ENCODE measurements around the gene LUM.

Gene LUM

DNA sequence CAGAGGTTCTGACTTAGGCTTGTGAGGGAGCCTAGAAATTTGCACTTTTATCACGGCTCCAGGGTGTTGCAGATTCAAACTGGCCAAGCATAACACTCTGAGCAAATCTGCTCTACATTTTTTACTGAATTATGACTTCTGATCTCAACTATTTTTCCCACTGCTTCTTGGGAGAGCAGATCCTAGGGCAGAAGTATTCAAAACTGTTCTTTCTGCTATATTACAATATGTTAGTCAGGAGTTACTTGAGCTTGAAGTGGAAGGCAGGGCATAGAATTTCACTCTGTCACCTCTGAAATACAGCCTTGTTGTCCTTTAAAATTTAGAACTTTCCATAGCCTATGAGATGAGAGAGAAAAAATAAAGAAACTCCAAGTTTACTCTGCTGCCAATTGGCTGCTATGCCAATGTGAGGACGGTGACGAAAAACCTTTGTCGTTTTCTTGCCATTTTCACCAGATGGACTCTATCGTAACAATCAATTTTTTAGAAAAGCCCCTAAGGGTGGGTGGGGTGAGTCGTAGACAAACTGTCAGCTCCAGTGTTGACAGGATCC lies 37.1 kb downstream of the LUM start:
- DNase-seq (ENCODE audit: low read depth), result no peak

DNA sequence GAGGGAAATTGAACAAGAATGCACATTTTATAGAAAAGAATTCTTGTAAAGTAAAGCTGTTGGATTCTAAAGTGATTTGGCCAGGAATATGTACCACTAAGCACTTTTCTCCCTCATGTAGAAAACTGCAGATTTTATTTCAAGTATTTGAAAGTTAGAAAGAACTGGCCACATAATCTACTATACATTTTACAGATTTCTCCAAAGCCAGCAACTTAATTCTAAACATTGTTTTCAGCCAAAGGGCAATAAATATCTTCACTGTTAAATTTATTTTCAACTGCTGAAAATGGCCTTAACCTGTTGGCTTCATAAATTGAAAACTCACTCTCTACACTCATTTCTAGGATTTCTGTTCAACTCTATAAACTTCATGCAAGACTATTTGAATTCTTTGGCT lies 37.9 kb downstream of the LUM start:
- no peak for DNase-seq (ENCODE audit: low read depth)

DNA sequence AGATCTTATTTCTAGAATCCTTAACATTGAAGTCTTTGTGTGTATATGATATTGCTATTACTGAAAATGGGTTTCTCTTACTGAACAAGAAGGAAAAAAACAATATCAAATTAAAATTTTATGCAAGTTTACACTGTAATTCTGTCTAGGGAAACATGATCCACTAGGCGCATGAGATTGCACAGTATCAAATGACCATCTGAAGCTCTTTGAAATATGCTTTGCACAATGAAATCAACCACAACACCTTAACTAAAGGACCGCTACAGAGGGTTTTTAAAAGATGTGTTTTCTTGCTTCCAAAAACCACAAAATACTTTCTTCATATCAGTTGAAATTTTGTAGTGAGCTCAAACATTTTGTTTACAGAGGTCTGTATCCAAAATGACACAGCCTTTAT lies 38.4 kb downstream of the LUM start:
- no peak for DNase-seq (ENCODE audit: low read depth)

DNA sequence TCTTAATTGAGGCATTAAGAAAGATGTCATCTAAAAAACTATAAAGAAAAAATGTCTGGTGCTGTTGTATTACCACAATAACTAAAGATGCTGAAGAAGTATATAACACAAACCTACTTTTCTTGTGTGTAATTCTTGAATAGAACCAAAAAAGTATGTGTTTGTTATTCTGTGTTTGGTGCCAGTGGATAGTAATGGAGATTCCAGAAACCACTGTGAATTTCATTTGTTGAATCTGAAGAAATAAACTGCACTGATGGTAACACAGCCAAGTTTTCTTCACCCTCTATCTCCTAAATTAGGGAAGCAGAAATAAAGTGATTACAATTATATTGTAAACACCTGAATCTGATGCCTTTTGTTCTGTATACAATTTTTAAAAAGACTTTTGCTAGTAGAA lies 40.4 kb downstream of the LUM start:
- no peak for DNase-seq (ENCODE audit: low read depth)

DNA sequence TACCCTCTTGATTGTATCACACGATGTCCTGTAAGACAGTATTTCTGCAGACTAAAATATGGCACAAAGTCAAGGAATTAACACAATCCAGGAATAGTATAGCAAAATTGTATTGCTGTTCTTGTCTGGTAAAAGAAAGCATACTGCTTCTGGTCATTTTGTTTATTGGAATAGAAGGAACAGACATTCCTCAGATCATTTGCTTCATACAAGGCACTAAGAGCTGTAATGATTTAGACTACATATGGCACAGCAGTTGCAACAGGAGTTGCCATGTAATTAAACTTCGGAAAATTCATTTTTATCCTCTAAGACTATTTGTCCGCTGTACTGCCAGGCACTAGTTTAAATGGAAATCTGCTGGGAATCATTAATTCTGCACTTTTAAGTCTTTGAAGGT lies 45.9 kb downstream of the LUM start:
- no peak for DNase-seq (ENCODE audit: low read depth)

DNA sequence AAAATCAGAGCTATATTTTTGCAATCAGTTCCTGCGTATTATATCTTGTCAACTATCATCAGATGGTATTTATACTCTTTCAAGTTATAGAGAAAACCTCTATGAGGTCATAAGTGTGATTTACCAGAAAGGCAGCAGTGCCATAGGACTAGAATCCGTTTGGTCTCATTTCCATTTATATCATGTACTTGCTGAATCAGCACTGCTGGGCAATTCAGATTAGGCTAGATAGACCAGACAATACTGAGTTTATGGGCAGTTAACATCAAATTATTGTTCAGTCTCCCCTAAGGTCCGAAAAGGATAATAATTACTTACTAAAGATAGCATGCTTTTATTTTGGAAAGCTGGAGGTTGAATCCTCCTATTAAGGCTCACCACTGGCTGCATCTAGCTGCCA lies 46.7 kb downstream of the LUM start:
- DNase-seq (ENCODE audit: low read depth), result no peak

DNA sequence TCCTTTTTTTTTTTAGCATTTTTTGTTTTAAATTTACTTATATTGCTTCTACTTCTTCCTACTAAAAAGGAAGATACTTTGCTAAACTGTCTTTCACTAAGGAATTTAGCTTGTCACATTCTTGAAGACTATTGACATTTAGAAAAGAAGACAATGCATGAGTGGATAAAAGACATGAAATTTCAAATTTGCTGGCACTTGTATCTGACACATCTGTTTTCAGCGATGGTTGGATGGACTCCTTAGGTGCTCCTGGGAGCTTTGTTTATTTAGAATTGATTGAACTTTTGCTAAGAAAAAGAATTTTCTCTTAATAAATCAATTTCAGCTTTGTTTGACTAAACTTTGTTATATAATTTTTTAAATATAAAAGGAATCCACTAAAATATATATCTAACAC lies 50.2 kb downstream of the LUM start:
- DNase-seq (ENCODE audit: low read depth), result no peak

DNA sequence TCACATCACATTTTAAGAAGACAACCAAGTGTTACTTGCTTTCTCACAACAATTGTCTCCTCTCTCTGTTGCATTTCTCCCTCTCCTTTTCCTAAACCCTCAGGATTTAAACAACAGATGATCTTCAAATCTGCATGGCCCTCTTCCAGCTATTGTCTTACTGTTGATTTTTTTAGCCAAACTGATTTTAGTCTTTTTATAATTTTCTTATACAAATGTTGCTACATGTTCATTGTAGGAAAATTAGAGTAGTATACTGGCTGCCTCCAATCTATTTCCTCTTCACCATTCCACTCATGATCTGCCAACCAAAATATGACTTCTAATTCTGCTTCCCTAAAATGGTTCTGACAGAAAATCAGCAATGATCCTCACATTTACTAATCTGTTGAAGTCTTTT lies 52.1 kb downstream of the LUM start:
- DNase-seq (ENCODE audit: low read depth), result no peak

DNA sequence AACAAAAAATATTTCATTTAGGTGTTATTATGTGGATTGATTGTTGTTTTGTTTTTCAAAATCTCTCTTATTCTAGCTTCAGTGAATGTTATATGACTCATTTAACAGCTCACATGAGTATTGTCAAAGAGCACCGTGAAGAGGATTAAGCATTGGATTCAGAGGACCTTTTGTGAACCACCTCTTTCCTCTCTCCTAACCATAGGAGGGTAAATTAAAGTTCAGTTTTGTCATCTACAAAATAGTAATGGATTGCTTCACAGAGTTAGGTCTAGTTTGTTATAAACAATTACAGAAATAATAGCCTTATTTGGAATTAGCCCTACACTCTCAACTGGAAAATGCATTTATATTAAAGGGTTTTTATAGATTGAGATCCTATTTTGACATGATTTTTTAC lies 52.5 kb downstream of the LUM start:
- DNase-seq (ENCODE audit: low read depth), result no peak

DNA sequence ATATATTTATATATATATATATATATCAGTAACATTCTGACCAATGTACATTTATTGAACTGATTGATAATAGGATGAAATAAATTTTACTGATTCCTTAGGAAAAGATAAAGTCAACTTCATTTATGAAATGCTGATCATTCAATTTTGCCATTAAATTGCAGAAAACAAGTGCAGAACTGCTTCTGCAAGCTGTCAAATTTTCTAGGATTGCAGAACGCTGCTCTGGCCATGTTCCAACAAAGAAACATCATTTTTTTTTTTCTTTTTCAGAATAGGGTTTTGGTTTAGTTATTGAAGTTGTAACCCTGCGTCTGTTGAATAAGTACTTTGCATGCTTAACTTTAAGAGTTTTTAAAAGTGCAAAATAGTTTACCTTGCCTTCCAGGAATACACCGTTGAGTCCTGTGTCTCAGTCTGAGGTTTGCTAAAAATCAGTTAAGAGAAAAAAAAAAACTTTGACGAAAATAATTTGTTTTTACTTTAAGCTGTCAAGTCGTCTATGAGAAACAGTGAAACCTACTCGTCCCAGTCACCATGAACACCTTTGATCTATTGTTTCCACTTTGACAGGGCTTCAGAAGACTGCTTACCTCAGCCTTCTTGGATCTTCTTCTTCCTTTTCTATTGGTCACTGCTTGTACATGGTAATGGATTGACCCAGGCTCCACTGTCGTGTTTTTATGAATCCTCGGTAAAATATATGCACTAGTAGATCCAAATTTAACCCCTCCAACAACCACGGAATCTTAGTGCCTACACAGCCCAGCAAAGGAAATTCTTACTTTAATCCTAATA lies 53.7 kb downstream of the LUM start, which contains the start of gene KERA:
TSS of gene KERA (minus strand) at position 657 of the 798 bp plus-strand sequence. CDS start 1,743 bp downstream, outside the sequence.
- no peak for DNase-seq (ENCODE audit: low read depth)

DNA sequence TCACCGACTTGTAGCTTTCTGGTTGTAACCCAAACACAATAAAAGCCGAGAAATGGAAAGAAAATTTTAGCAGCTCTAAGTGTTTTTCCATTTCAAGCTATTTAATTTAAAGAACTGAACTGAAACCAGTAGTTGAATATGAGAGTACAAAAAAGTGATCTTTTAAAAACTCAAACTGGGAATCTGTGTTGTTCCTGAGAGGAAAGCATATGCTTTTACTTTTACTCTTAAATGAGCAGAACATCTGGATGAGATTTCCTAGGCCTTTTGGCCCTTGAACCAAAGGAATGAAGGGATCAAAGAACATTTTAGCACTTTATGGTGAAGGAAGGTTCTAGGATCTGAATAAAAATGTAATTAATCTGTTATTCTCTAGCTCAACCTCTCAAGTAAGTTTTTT lies 54.8 kb downstream of the LUM start:
- no peak for DNase-seq (ENCODE audit: low read depth)

DNA sequence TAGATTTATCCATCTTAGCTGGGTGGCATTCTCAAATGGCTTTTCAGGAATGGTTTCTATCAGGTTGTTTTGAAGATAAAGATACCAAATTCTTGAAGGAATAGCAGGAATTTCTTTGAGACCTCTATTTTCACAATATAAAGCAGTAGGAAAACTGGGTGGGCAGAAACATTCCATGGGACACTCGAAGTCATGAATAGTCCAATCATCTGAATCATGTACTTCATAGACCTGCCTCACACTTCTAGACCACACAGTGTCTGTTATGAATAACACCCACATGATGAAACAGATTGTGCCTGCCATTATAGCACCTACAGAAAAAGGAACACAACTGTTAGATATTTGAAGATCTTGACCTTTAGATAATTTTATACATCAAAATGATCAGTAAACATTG lies 55.3 kb downstream of the LUM start:
- no peak for DNase-seq (ENCODE audit: low read depth)

DNA sequence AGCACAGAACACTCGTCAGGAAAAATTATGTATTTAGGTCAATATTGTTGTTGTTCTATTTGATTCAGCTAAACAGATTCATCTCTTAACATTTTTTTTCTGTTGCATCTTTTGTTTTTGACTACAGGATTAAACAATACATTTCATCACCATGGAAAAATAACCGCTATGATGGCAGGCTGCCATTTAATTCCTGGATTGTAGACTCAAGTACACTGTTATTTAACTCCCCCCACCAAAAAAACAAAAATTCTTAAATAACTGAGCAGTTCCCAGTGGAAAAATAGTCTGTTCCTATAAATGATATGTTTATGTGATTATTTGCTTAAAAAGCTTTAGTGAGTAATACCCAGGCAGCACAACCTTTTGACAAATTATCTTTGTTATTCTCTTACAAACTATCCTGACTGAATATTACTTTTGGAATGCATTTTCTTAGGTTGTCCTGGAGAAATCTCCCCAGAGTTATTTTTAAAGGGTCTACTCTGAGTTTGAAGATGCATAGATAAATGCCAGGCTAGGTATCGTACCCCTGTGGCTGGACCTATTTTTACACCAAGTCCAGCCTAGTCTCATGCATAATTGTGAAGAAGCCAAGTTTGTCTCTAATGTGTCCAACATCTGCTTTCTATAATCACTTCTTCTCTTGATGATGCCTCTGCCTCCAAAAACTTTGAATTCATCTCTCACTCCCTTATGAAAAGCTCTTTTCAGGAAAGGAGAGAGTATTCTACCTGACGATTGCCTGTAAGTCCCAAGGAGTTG lies 57.2 kb downstream of the LUM start:
- no peak for DNase-seq (ENCODE audit: low read depth)
